ENCODE measurements around the gene GART. TPM values are rescaled to one million over a fixed set of nuclear protein-coding genes. Genes with fewer than 3 reads are reported as not detected.

The GART gene
- total and polyA plus RNA-seq, 2 of the 8 experiments (the other 6 are each of a cell fraction or from before 2014, with no cell fraction given) = 23.1 to 231 TPM

DNA sequence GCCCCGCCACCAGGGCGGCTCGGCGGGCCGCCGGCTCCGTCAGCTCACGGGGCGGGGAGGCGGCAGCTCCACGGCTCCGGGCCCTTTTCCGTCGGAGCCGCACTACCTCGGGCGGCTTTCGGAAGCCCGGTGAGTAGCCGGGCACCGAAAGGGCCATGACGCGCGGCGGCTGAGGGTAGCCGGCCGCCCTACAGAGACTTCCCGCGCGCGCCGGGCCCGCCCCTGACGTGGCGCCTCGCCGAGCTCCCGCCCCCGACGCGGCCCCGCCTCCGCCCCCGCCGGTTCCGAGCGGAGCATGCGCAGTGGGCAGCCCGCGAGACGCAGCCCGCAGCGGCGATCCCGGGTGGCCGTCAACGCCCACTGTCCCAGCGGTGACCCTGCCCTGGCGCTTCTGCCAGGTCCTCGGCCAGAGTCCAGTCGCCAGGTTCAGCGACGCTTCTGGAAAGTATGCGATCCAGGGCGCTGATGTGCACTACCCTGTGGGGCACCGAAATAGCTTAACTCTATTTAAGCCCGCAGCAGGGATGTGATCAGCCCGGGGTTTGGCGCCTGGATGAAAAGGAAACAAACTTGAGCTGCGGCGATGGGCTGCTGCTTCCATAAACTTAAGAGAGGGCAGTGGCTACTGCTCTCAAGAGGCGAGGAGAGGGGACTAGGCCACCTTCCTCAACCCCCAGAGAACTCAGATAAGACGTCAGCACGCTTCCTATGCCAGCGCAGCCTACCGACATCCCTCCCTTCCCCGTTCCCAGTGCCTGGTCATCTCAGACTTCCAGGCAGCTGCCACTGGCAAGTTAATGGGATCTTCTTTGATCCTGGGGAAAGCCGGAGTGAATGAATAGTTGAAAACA lies 46.8 kb upstream of the GART start, which contains the start of gene DONSON (continued):
- TF ChIP-seq TAF7 (optimal IDR thresholded peaks at IDR 0.05; ENCODE audit: borderline replicate concordance, low read depth, low read length) (peak; percentile 67), NANOG (IDR thresholded peaks at IDR 0.05; ENCODE audit: insufficient read depth, low read depth, low read length, poor library complexity, severe bottlenecking) (peak; percentile 5), TCF12 (IDR thresholded peaks at IDR 0.05; ENCODE audit: low read depth, low read length) (no peak), CHD2 (IDR thresholded peaks at IDR 0.05; ENCODE audit: low read length) (no peak), POLR2A (IDR thresholded peaks at IDR 0.05; ENCODE audit: control extremely low read depth in 1 of 2, low read depth in 2 of 2, low read length in 2 of 2) (peak; percentile 37 to 66), EZH2 (IDR thresholded peaks at IDR 0.05; ENCODE audit: low read depth, low read length, severe bottlenecking) (peak; percentile 35), FOSL1 (IDR thresholded peaks at IDR 0.05; ENCODE audit: insufficient read depth, low read depth, low read length) (0 out of 2 replicates have a peak, but pooled peaks have one; percentile 5), SP4 (IDR thresholded peaks at IDR 0.05; ENCODE audit: low read length) (no peak; the same call in 1 of the 2 replicates), HDAC2 (IDR thresholded peaks at IDR 0.05; ENCODE audit: borderline replicate concordance in 1 of 2, low read depth in 2 of 2, low read length in 2 of 2) (no peak), HDAC6 (IDR thresholded peaks at IDR 0.05; ENCODE audit: low read depth, low read length) (no peak), JUN (IDR thresholded peaks at IDR 0.05; ENCODE audit: low read depth, low read length) (no peak), TBP (IDR thresholded peaks at IDR 0.05; ENCODE audit: low read depth, low read length) (peak; percentile 20; the same call in 1 of the 2 replicates), JUND (IDR thresholded peaks at IDR 0.05; ENCODE audit: low read length) (no peak), YY1 (IDR thresholded peaks at IDR 0.05; ENCODE audit: low read depth, low read length) (peak; percentile 30; the same call in 1 of the 2 replicates), KDM1A (IDR thresholded peaks at IDR 0.05; ENCODE audit: borderline replicate concordance, low read length) (no peak), CBX5 (IDR thresholded peaks at IDR 0.05; ENCODE audit: low read depth, low read length) (no peak), NRF1 (IDR thresholded peaks at IDR 0.05; ENCODE audit: low read depth, low read length) (peak; percentile 78)
